22Rv1 (cell line): ENCODE measurements around the gene SLC9A9.

ENCODE experiments used
- H3K27ac ChIP-seq: fragments of 450-650 bp; 2 replicates; pipeline ENCODE4 v1.5.1; 2017
- ZFX ChIP-seq: fragments of 450-650 bp; IDR thresholded peaks from 2 replicates; pipeline ENCODE4 v1.6.1; 2017; ENCODE audit warnings: antibody characterized with exemption, borderline replicate concordance
- TF ChIP-seq, protein P1 (sequence below): fragments of 450-650 bp; IDR thresholded peaks from 2 replicates; pipeline ENCODE4 v1.5.1; 2017; ENCODE audit warnings: mild to moderate bottlenecking

SLC9A9 gene

GRCh38 chr3:143328451-143328850 lies 519.8 kb downstream of the SLC9A9 start:
- no peak overlapping the region for H3K27ac ChIP-seq
- no peak for TF ChIP-seq ZFX
- TF ChIP-seq, protein P1, sequence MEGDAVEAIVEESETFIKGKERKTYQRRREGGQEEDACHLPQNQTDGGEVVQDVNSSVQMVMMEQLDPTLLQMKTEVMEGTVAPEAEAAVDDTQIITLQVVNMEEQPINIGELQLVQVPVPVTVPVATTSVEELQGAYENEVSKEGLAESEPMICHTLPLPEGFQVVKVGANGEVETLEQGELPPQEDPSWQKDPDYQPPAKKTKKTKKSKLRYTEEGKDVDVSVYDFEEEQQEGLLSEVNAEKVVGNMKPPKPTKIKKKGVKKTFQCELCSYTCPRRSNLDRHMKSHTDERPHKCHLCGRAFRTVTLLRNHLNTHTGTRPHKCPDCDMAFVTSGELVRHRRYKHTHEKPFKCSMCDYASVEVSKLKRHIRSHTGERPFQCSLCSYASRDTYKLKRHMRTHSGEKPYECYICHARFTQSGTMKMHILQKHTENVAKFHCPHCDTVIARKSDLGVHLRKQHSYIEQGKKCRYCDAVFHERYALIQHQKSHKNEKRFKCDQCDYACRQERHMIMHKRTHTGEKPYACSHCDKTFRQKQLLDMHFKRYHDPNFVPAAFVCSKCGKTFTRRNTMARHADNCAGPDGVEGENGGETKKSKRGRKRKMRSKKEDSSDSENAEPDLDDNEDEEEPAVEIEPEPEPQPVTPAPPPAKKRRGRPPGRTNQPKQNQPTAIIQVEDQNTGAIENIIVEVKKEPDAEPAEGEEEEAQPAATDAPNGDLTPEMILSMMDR = no peak

DNA sequence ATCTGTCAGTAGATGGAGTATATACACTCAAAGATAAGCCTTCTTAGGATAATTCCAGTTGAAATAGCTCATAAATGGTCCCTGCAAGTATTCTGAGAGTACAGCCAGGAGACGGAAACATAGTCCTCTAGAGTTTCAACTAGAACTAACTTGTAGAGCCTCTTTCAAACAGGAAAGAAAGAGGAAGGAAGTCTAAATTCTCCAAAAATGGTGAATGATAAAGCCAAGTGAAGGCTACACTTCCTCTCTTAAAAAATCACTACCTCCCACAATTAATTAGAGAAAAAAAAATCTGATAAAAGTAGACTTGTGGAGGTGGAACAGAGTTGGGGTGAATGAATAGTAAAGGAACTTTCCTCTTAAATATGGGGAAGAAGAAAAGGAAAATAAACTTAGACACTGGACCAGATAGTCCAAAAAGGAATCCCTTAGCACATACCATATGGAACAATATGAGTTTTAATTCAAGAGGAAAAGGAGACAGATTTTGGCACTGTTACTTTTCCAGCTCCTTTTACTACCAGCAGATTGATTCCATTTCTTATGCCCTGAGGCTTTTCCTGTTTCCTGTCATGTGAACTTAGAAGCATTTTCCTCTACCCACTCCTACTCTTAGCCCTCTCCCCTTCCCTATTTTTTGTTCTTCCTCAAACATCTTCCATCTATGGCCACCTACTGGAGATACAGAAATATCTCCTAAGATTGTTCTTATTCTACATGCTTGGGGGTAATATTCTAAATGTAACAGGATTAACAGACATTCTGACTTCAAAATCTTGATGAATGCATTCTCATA lies 521.1 kb downstream of the SLC9A9 start:
- TF ChIP-seq, protein P1 = peak; percentile 8; the same call in 1 of the 2 replicates
- TF ChIP-seq ZFX = no peak
- H3K27ac ChIP-seq = no peak overlapping the region

- no peak overlapping the region for H3K27ac ChIP-seq
- TF ChIP-seq, protein P1 = no peak
- TF ChIP-seq ZFX = no peak
Observed at GRCh38 chr3:143321058-143321769, 527.1 kb downstream of the SLC9A9 start.

GRCh38 chr3:143315766-143316165 lies 532.5 kb downstream of the SLC9A9 start:
- TF ChIP-seq, protein P1 = no peak
- TF ChIP-seq ZFX = no peak
- no peak overlapping the region for H3K27ac ChIP-seq

- TF ChIP-seq ZFX = no peak
- TF ChIP-seq, protein P1 = no peak
- H3K27ac ChIP-seq = no peak overlapping the region
Observed at GRCh38 chr3:143314251-143315093, 533.8 kb downstream of the SLC9A9 start.

- no peak overlapping the region for H3K27ac ChIP-seq
- TF ChIP-seq, protein P1 = no peak
- no peak for TF ChIP-seq ZFX
Observed at GRCh38 chr3:143313893-143314188, 534.4 kb downstream of the SLC9A9 start.
